ENCODE data around the gene PRKN.

GRCh38 chr6:162053084-162053483 lies 674.5 kb downstream of the PRKN start:
- TF ChIP-seq CTCF (IDR thresholded peaks at IDR 0.05): no peak
- no peak for TF ChIP-seq POLR2A (IDR thresholded peaks at IDR 0.05)

Measured in thyroid gland (tissue), 4 donors.